Lung microvascular endothelial cell (primary cell): Measurements from ENCODE around the gene ELMO2. TPM values are rescaled to one million over a fixed set of nuclear protein-coding genes. Genes with fewer than 3 reads are reported as not detected.
A peak's percentile ranks its signal among the peaks of the same experiment; 100 is the strongest.
"Not testable (repeated sequence)": the region's sequence is repeated elsewhere in the genome, so short reads cannot be mapped to it uniquely, and the experiment has no call there.

ENCODE experiments used
- DNase-seq, 2 donors: peaks; one replicate each; pipeline versions ENCODE4 v3.0.0 to v3.0.0-alpha.2; 2010; ENCODE audit warnings: low read depth in 2 of 2
- total RNA-seq: library from RNA; depleted of rRNA; stranded (reverse); fragments of >200 nt; gene quantifications from 2 replicates; pipeline ENCODE4 v1.2.1, GENCODE V29; 2014

ELMO2 gene
- total RNA-seq, 1 donor from 2014 or later, result 24.8 TPM

DNA sequence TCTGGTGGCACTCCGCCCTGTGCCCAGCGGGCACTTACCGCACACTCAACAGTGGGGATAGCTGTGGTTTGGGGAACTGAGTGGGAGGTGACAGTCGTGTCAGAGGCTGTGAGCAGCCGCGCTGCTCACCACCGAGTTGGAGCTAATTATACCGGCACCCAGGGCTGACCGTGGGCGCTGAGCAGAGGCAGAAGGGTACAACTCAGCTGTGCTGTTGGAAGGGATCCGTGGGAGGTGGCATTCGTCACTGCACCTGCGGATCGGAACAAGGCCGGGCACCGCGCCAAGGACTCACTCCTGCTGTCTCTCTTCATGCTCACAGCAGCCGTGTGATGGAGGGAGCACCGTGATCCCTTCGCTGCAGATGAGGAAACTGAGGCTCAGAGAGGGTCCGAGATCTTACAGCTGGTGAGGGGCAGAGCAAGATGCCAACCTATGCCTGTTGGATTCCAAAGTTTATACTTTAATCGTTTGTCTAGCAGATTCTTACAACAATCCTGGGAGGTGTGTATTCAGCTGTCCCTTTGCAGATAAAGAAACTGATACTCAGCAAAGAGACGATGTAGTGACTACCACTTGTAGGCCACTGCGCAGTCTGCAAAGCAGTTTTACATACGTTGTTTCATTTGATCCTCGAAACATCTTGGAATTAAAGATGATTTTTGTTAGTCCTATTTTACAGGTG lies 713 bp upstream of the ELMO2 start:
- DNase-seq, result peak; percentile 8 to 34

DNA sequence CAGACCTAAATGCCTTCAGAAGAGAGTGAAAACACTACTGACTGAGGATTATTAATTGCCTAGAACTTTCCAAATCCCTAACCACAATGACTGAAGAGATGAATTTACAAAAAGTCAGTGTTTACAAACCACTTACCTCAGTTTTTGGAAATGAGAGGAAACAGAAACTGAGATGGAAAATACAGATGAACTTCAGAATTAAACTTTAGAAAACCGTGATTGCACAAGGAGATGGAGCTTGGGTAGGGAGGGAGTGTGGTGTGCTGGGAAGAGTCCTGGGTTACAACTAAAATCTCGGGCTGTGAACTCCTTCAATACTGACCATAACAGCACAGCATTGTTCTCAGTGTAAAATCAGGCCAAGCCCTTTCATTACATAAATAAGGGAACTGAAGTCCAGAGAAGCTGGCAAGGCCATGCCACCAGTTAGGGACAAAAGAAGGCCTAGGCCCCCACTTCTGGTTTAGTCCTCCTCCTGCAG lies 4.0 kb downstream of the ELMO2 start:
- DNase-seq, result no peak

DNA sequence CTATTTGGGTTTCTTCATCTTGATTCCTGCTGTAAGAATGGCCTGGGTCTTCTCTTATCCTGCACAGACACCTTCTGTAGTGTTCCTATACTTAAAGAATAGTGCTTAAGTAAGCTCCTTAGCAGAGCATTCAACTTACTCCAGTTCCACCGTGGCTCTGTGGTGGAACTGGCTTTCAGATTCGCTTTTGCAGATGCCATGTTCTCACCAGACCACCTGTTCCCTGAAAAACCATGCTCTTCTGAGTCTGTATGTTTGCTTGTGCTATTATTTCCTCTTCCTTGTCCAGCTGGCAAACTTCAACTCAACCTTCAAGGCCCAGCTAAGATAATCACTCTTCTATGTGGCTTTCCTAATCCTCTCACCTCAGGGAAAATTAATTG lies 4.9 kb downstream of the ELMO2 start:
- peak in 1 of 2 donors; percentile 44 for DNase-seq

DNA sequence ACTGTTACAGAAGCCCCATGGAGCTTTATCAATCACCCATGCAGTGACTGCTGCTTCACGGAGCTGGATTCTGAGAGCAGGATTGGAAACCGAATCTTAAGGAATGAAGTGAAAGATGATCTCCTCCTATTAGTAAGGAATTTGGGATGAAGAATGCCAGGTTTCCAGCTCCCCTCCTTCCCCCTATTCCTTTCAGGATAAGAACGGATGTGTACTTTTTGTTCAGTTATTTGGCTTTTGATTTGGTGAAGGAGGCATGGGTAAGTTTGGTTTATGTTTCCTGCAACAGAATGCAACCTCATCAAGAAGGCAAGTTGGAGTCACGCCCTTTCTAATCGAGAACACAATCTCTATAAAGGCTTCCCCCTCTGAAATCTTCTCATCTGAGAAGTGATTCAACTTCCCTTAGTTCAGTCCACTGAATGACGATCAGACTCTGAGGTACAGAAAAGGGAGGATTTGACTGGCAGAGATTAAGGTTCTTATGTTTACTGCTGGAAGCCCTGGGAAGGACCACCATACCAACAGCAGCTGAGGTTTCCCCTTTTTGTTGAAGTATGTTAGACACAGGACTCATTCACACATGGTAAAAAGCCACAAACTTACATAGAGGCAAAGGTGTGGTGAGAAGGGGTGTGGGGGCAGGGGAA lies 5.5 kb downstream of the ELMO2 start:
- peak in 1 of 2 donors; percentile 73 for DNase-seq

DNA sequence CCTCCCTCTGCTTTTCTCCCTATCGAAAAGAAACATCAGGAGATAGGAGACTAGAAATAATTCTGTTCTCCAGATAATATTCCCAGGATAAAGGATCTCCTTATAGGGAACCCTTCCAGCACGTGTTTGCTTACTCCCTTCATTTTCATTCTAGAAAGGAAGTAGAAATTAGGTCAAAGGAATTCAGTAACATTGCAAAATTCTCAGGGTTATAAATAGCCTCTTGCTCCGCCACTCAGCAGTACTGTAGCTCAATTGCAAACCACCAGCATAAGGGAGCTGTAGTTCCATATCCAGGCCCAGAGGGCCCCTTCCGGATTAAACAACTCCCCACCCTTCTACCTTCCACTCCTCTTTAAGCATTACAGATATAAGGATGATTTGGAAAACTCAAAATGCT lies 6.2 kb downstream of the ELMO2 start:
- DNase-seq, result peak; percentile 29 to 53

DNA sequence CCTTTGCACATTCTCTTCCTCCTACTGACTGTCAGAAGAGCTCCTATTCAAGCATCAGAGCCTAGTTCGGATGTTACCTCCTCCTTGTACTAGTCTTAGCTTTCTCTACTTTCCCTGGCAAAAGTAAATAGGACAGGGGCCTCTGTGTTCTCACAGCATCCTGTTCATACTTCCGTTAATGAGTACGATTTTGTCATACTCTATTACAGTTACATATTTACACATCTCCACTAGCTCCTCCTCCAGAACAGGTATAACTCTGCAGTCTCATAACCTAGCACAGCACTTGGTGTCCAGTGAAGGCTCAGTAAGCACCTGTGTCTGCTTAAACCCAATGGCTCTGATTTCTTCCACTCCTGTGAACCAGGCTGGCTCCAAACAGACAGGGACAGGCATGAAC lies 7.0 kb downstream of the ELMO2 start:
- DNase-seq, result peak; percentile 31 to 32

DNA sequence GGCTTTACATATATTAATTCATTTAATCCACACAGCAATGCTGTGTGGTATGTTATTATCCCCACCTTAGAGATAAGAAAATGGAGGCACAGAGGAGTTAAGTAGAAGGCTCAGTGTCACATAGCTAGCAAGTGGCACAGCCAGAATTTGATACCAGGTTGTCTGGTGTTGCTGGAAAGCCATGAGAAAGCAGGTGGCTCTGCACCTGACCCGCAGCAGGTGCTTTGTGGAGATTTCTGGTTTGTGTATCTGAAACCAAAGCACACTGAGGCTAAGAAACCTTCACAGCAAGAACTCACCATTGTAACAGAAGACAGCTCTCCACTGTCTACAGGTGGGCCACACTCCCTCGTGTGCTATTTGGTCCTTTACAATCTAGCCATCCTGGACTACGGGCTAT lies 7.5 kb downstream of the ELMO2 start:
- DNase-seq, result no peak

DNA sequence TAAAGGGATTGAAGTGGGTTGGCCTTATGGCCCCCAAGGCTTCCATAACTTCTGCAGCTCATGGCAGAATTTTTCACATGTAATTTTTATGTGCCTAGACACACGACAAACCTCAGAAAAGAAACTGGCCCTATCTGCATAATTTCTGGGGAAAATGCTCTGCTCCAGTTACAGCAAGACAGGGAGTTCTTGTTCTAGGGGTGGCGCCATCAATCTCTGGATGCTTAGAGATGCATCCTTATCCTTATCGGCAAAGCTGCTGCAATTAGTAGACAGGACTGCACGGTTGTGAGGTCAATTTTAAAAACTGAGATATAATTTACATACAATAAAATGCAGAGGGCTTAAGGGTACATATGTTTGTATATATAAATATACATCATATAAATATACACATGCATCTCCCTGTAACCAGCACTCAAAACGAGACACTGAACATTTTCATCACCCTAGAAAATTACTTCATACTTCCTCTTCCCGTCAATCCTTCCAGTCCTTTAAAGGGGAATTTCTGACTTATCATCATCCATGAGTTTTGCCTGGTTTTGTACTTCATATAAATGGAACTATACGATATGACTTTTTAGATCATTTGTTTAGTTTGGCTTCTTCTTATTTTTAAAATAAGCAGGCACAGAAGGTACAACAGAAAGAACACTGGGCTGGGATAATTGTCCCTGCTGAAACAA lies 10.2 kb downstream of the ELMO2 start:
- DNase-seq, result no peak

DNA sequence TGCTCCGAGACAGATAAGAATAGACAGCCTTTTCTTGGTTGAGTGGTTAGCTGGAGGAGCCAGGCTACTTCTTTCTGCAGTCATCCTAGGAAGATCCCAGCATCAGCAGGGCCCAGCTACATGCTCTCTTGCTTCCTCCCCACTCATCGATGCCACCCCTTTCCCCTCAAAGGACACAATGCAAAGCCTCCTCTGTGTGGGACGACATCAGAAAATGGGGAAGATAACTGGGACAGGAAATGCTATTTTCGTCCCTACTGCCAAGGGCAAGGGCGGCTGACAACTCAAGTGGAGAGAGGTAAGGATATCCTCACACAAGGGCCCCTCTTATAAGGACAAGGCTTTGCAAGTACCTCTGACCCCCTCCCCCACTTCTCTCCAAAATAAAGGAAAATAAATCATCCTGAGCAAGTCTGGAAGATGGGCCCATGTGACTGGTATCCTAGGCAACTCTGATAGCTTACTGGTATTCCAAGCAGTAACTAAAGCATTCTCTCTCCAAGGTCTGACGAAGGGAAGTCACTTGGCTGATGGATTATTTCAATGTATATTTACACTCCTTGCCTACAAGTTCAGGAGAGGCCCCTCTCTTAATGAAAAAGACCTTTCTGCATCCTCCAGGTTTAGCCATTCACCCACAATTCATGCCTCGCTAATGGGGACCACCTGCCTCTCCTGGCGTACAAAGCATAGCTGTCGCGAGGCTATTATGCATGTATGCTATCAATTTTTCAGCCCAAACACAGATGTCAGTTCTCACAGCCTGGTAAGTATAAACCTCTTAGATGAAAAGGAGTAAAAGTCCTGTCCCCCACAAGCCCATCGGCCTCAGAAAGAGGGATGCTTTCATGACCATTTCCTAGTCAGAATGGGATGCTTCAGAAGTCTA lies 11.3 kb downstream of the ELMO2 start:
- no peak for DNase-seq

DNA sequence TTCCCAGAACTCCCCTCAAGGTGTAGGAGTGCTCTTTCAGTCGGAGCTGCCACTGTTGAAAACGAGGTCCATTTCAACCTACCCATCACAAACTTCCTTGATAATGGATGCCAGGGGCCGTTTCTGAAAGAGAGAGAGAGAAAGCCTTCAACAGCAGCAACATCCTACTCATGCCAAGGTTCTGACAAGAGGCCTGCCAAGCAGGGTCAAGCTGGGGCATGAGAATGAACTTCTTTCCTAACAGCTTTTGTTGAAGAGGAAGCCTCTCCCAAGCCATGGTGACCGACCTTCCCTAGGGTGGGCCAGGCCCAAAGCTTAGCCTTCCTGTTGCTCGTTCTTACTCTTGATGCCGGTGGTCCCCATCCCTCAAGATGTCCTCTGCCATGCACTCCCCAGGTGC lies 12.4 kb downstream of the ELMO2 start:
- DNase-seq, result no peak

DNA sequence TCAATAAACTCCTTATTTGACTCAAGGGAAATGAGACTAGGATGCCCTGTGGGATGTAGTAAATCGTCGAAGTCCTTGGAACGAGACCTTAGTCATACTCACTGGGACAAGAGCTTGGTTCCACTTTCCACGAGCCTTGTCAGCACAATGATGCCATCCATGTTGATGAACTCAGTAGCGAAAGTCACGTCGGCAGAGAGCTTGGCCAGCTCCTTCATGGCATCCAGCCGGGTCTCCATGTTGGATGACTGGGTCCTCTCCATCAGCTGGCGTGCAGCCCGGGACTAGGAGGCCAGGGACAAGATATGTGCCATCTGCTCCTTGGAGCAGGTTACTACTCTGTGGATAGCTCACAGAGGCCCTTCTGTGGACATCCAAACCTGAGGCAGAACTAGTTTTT lies 17.5 kb downstream of the ELMO2 start:
- DNase-seq, result no peak

DNA sequence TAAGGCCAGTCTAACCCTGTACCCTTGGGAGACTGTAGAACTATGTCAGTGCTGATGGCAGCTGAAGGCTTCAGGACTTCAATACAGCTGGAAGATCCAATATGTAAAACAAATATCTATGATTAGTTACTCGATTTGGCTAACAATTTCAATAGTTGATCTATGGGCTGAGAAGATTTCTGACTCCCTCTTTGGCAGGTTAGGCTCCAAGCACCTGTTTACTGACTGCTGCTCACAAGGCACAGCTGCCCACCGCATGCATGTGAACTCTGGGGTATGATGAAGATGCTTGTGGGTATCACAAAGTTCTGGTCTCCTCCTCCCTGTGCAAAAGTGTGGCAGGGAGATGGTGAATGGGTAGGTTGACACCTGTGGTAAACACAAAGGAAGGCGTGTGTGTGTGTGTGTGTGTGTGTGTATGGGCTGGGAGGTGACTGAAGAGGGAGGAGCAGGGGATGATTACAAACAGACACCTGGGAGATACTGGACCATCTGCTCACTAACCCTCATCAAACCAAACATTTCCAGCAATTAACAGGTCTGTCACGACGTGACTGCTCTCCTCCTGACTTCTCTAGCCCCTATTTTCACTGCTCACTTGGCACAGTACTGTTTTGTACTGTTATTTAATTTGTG lies 18.1 kb downstream of the ELMO2 start:
- no peak for DNase-seq

DNA sequence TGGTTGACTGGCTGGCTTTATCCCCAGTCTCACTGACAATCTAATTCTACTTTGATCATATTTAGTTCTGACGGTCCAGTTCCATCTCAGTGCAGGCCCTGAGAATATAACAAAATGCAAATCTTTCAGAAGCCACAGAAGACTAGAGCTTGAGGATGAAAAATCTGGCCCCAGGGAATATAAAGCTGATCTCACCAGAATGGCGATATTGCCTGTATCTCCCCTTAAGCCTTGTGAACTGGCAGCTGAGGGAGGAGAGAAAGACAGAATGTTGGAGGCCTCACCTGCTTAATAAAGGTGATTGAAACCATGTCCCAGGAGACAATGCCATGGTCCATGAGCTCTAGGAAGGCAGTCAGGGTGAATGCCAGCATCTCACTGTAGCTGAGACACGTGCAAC lies 19.4 kb downstream of the ELMO2 start:
- DNase-seq, result not testable (repeated sequence)

DNA sequence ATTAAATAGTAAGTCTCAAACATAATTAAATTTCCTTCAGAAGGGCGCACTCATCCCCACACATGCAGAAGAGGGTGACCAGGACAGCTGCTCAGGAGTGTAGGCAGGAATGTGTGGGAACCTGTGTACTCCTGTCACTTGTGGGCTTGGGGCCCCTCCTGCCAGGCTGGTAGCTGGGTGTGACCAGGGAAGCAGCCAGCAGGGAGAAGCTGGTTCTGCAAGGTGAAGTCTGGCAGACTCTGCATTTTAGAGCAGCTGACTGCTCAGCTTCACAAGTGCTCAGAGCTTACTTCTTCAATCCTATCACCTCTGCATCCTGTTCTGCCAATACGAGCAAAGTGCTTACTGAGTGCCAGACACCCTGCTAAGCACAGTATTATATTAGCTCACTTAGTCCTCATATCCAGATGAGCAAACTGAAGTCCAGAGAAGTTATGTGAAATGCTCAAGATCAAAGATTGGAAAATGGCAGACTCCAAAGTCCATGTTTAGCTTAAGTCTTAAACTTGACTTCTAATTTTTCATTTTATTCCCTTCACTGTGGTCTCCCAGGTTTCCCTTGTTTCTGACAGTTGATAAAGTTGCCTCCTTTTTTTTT lies 27.9 kb downstream of the ELMO2 start:
- no peak for DNase-seq

DNA sequence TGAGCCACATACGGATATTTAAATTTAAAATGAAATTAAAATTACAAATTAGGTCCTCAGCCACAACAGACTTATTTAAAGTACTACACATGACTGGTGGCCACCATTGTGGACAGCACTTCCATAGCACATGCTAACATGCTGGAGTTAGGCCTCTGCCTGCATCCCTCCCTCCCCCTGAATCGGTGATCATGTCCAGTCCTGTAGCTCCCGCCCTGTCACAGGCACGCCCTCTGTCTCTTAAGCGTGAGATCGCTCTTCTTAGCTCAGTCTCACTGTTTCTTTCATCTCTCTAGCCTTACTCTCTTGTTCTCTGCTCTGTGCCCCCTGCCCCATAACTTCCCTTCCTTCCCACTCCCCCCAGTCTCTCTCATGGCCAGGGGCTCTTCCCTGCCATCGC lies 28.9 kb downstream of the ELMO2 start:
- DNase-seq, result no peak

DNA sequence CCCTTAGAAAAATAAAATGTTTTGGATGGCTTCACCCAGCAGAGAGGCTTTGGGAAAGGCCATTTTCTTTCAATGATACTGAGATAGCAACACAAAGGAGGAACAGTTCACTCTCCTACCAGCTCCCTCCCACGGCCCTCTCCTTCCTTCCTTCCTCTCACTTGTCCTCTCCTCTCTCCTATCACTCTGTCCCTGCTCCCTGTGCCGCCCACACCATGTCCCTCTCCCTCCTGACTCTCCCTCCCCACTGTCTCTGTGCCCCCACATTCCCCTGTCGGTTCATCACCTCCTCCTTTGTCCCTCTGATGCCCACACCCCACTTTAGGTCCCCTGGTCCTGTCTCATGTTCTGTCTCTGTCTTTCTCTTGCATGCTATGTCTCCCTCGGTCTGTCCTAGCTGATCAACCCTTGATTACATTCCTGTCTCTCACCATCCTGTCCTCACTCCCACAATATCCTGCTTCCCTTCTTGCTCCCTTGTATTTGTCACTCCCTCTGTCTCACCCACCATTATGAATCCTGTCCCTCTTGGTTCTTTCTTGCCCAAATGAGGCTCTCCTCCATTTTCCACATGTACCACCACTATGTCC lies 30.1 kb downstream of the ELMO2 start:
- DNase-seq, result no peak

DNA sequence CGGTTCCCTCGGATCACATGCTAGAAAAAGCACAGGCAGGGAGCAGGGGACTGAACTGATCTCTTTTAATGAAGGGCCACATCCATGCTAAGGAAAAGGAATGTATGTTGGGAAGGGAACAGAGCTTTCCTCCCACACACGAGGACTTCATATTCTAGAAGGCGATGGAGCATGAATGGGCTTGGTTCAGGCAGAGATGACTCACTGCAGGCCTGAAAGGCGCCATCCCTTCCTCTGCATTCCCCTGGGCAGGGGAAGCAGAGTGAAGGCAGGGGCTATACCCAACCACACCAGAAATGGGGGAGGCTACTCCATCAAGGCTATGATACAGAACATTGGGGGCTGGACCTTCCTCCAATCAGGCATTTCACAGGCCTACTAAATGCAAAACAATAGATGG lies 30.6 kb downstream of the ELMO2 start:
- DNase-seq, result peak in 1 of 2 donors; percentile 14

DNA sequence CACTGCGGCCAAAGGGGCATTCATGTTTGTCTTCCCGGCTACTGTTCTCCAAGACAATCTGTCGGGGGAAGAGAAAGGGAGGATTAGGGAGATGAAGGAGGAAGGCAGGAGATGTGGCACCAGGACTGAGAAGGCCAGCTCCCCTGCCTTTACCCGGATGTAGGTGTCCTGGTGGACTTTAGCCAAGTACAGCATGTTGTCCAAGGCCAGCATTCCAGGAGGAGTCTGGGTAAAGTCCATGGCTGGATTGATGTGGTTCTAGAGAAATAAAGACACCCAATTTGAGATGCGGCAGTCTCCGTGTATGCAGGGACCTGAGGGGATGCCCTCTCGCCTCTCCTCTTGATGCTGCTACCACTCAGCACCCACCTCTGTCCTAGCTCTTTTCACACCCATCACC lies 32.0 kb downstream of the ELMO2 start:
- no peak for DNase-seq

DNA sequence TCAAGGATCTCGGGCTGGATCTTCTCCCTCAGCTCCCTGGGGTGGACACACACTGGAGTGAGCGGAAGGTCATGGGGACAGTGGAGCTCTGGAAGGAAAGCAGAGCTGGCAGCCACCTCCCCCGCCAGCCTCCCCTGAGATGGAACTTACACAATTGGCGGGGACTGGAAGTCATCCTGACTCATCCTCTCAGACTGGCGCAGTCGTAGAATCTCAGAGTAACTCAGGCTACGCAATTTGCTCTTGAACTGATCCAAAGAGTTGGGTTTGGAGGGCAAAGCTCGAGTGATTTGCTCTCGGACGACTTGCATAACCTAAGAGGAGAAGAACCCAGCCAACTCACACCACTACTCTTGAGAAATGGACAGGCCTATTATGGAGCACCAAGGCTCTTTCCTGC lies 34.8 kb downstream of the ELMO2 start:
- DNase-seq, result peak in 1 of 2 donors; percentile 26

DNA sequence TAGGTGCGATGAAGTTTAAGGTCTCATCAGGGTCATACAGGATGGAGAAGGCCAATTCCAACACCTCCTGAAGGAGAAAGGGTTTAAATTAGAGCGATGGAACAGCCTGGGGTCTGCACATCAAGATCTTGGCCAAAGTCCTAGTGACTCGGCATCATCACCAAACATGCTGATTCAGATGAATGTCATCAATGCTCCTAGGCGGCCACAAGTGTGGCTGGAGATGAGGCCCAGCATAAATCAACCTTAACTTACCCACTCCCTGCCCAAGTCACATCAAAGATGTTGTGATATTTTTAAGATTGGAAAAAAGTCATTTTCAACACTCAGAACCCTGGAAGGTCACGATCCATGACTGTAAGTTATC lies 37.5 kb downstream of the ELMO2 start:
- DNase-seq, result no peak
